GM19397 (cell line): ENCODE measurements around the gene C5orf52.
"Not testable (repeated sequence)": the region's sequence is repeated elsewhere in the genome, so short reads cannot be mapped to it uniquely, and the experiment has no call there.

Experiments used
- ATAC-seq: cut with Tn5 transposase; IDR thresholded peaks from one replicate; pipeline ENCODE4 v1.9.1; 2021; ENCODE audit warnings: mild to moderate bottlenecking, moderate library complexity; ENCODE audit not compliant: unreplicated experiment

C5orf52 gene

DNA sequence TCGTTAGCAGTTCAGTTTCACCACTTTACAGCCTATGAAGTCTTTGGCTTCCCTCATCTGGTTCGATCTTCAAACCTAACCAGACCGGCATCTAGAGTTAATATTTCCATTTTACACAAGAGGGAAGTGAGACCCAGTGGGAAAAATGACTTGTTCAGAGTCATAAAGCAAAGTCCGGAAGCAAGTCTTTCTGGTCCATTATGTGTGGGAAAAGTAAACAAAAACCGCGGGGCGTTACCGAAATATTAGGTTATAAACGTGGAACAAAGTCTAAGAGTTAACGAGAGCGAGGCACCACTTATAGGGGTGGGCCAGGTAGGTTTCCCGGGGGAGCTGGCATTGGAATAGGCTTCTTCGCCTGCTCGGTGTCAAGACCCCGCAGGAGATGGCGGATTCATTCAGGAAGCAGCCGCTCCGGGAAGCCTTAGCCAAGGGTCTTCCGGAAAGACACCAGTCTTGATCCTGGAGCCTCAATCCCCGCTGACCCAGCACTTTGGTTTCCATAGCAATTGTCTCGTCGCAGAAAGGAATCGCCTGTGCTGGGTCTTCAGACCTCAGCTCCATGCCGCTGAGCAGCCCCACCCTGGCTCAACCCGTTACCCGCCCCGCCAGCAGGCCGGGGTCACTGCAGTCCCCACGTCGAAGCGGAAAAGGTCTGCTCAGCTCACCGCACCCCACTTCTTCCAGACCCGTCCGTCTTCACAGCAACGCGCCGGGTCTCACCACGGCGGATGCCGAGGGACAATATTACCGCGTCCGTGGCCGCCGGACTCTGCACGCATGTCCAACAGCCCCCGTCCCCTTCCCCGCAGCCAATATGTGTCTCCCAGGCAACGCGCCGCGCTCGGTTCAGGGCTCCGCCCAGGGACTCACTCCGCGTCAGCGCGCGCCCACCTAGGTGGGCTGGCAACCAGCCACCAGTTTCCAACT lies at the start of gene C5orf52:
Gene C5orf52 (plus strand): TSS at position 872 of the 930 bp plus-strand sequence. CDS start 82 bp downstream, outside the sequence.
- ATAC-seq = no peak

DNA sequence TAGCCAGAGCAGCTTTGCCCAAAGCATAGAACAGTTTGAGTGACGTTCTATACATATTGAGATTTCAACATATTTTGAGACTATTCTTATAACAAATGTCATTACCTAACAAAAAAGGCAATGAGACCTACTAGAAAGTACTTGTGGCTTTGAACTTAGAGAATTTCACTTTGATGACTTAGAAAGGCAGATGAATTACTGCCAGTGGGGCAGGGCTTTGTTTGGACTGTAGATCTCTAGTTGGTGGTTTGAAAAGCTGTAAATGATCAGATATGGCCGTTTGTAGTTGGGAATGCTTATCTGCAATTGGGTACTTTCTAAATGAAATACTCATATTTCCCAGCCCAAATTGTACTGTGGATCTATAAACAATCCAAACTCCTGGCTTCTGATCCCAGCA lies 47.2 kb upstream of the C5orf52 start:
- ATAC-seq = no peak

DNA sequence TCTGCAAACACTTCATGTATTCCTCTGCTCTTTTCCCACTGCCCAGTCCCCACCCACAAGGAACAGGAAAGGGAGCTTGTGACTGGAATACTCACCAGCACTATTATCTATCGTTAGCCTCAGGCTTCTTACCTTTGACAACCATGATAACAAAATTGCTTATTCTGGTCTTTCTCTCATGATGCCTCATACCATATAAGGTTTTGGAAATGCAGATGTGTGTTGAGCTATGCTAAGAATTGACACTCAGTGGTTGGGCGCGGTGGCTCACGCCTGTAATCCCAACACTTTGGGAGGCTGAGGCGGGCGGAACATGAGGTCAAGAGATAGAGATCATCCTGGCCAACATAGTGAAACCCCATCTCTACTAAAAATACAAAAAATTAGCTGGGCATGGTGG lies 44.5 kb upstream of the C5orf52 start:
- ATAC-seq = no peak

DNA sequence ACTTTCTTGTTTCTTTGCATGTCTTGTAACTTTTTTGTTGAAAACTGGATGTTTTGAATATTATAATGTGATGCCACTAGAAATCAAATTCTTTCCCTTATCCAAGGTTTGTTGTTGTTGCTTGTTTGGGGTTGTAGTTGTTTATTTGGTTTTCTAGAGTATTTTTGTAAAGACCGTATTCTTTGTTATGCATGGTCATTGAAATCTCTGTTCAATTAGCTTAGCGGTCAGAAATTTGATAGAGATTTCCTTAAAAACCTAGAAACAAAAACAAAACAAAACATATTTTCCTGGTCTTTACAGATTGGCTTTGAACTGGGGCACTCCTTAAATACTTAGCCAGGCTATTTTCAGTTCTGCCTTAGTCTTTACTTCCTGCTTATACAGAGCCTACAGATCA lies 41.0 kb upstream of the C5orf52 start:
- ATAC-seq = no peak

DNA sequence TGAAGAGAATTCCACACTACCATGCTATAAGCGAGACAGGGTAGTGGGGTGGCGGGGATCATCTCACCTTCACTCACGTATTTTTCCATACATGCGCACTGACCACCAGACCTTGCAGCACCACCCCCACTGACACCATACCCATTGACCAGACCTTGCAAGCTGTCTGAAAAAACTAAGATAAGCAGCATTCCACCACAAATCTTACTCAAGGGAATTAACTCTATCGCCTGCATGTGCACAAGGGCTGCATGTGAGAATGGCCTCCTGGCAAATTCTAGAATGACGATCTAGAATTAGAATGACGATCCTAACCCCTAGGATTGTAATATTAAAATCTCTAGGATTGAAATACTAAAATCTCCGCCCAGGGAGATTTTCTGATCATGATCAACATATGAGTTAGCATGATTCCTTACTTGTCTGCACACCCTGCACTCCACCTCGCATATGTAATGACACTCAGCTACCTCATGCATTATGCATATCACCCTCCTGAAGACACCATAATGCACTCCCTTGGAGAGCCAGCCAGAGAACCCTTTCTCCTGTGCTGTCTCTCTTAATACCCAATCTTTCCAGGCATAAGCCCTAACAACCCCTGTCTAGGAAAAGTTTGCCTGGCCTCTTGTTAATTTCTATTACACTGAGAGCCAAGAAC lies 30.8 kb upstream of the C5orf52 start:
- no peak for ATAC-seq

DNA sequence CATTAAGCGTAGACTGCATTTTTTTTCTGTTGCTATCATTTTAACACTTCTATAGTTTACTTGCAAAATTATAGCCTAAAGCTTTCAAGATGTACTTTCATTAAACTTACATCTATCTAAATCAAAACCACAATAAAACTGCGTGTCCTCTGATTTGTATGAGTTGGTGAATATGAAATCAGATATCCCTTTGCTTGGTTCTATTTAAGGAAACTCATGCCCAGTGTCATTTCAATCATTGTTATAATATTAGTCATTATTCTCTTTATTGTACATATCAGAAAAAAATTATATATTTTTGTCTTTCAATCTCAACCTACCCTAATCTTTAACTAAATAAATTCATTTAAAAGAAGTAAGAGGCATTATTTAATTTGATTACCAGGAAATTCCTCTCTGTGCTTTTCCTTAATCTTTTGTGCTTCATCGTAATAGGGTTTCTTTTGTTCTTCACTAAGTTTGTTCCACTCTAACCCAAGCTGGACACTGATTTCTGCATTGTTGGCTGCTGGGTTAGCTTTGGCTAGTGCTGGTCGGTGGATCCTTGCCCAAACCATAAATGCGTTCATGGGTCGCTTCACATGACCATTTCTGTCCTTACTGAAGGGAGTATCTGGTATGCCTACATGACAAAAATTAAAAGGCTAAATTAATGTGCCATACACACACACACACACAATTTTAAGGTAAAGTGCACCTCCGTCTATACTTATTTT lies 22.9 kb upstream of the C5orf52 start:
- no peak for ATAC-seq

DNA sequence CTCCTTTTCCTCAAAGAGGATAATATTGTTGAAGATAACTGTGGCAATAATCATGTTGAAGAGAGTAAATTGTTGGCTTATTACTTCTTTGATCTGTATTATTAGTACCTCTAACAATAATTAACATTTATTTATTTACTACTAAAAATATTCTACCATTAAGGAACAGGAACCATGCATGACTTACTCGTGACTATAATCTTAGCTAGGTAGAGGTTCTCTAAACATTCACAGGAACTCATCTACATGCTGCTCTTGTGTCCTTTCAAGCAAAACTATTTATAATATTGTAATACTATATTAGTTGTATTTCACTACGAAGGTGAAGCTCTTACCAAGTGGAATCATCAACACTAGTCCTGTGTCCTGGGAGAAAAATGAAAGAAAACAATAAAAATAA lies 22.2 kb upstream of the C5orf52 start:
- ATAC-seq = no peak

DNA sequence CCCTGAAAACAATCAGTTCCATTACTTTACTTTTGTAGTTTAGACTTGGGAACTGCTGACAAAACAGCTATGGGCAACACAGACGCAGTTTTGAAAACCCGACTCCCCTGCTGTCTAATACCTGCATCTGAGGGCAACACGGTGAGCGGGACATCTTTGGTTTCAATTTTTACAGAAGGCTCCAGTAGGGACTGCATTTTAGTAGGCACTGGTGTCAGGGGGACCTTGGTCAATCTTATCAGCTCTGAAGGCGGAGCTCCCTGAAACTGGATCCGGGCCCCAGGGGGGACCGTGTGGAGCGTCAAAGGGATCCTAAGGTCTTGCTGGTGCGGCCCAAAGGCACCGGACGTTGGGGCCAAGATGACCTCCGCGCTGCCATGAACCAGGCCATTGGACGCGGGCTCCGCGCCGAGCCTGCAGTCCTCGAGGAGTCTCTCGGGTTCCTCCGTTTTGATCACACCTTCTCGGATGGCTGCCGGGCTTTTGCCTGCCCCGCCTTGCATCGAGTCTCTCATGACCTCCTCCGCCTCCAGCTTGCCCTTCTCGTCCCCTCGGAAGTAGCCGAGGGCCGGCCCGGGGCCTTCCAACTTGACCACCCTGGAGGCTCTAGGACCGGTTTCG lies 20.2 kb upstream of the C5orf52 start:
- ATAC-seq = no peak

DNA sequence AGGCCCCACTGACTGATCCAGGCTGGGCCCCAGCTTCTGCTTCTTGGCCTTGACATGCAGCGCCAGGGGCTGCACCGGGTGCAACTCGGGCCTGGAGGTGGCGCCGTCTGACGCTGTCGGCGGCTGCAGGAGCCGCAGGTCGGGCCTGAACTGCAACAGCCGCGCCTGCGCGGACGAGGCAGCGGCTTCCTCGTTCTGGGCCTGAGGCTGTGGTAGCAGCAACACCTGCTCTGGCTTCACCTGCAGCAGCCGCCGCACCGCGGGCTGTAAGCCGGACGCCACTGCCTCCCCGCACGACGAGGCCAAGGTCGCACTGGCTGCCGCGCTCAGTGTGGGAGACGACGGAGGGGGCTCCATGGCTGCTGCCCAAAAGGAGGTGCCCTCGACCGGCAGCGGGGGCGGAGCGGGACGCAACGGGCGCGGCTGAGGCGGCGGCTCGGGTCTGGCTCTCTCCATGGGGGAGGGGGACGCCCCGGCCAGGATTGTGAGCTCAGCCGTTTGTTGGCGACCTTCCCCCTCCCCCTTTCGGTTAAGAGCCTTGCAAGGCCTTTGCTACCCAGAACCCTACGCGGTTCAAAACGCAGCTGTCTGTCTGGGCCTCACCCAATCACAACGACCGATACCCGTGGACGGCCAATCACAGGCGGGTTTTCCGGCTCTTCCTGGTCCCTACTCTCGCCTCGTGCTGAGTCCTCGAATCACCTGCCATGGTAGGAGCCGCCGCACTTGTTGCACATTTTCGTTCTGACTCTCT lies 19.5 kb upstream of the C5orf52 start:
- peak; percentile 79 for ATAC-seq

DNA sequence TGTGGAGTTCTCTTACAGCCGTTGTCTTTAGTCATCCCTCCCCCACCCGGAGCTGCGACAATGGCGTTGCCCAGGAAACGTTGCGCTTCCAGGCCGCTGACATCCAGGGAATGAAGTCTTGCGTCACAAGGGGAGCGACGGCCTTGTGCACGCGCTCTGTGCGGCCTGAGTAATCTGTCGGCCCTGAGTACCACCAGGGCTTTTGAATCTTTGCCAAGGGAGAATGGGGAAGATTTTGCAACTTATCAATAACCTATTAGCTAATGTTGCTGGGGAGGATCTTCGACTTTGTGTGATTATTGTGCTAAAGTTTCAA lies 19.0 kb upstream of the C5orf52 start, which contains the start of gene SOX30:
Gene SOX30 (minus strand): TSS at position 62 of the 316 bp plus-strand sequence. CDS start 360 bp downstream, outside the sequence.
- ATAC-seq = no peak

DNA sequence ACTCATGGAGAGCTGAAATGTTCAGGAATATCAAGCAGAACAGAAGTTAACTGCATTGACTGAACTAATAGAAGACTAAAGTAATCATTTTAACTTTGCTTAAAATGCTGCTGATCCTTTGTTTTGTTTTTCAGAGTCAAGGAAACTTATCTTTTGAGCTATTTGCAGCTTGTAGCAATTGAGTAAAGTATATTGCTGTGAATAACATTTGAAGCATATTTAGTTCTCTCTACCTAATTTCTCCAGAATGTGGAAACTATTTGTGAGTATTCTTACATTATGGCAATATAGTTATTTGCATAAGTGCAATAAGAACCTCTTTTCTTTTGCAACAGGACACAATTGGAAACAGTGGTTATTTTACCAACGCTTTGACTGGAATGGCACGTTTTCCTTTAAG lies 13.8 kb upstream of the C5orf52 start:
- ATAC-seq = no peak

DNA sequence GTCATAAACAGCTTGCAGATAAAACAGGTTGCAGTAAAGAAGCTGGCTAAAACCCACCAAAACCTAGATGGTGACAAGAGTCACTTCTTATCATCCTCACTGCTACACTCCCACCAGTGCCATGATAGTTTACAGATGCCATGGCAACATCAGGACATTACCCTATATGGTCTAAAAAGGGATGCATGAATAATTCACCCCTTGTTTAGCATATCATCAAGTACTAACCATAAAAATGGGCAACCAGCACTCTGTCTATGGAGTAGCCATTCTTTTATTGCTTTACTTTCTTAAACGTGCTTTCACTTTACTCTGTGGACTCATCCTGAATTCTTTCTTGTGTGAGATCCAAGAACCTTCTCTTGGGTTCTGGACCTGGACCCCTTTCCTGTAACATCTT lies 12.4 kb upstream of the C5orf52 start:
- ATAC-seq = no peak

DNA sequence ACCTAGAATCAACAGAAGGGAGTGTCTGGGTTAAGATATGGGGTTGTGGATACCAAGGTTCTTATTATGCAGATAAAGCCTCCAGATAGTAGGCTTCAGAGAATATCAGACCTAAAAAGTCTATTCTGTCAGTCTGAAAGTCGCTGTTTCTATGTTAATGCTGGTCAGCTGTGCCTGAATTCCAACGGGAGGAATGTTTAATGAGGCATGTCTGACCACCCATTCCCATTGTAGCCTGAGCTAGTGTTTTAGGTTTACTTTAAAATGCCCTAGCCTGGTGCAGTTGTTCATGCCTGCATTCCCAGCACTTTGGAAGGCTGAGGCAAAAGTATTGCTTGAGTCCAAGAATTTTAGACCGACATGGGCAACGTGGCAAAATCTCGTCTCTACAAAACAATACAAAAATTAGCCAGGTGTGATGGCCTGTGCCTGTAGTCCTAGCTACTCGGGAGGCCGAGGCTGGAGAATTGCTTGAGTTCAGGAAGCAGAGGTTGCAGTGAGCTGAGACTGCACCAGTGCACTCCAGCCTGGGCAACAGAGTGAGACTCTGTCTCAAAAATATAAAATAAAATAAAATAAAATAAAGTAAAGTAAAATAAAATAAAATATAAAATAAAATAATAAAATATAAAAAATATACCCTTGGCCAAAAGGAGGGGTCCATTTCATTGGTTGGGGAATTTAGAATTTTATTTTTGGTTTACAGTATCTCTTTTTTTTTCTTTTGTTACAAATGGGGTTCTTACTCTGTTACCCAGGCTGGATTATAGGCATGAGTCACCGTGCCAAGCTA lies 11.3 kb upstream of the C5orf52 start:
- ATAC-seq = no peak

DNA sequence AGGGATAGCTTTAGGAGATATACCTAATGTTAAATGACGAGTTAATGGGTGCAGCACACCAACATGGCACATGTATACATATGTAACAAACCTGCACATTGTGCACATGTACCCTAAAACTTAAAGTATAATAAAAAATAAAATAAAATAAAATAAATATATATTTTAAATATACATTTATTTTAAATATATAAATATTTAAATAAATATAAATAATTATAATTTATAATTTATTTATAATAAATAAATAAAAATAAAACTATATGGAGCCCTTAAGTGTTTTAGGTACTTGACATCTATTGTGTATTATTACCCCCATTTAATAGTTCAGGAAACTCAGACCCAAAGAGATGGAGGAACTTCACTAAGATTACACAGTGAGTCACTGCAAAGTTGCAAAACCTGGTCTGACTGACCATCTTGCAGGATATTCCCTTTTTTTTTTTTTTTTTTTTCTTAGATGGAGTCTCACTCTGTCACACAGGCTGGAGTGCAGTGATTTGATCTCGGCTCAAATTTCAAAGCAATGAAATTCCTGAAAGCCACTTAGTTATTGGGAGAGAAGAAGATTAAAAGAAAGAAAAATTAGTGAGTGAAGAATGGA lies 5.8 kb upstream of the C5orf52 start:
- no peak for ATAC-seq

DNA sequence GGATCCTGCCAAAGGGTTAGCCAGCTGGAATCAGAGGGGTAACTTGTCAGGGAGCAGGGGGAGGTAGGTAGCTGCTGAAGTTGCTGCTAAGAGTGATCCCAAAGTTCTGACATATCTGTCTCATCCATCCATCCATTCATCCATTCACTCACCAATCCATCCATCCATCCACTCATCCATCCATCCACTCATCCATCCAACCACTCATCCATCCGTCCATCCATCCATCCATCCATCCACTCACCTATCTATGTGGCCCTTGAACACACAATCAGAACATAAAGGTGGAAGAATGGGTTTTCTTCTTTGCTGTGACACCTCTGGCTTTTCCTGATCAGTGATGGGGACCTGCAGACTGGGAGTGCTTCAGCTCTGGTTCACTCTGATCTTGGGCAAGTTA lies 3.0 kb upstream of the C5orf52 start:
- ATAC-seq = no peak

DNA sequence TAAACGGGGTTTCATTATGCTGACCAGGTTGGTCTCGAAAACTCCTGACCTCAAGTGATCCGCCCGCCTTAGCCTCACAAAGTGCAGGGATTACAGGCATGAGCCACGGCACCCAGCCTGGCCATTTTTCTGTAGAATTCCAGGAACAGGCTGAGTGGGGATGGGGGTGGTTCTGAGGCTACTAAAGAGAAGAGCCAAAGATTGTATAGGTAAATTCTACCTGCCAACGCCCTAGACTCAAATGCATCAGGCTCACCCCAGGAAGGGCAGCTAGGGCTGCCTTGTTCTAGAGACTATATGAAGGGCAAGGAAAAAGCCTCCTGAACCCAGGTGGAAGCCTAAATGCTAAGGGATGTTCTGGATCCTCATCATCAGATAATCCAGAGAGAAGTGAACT lies 1.6 kb upstream of the C5orf52 start:
- ATAC-seq = no peak

DNA sequence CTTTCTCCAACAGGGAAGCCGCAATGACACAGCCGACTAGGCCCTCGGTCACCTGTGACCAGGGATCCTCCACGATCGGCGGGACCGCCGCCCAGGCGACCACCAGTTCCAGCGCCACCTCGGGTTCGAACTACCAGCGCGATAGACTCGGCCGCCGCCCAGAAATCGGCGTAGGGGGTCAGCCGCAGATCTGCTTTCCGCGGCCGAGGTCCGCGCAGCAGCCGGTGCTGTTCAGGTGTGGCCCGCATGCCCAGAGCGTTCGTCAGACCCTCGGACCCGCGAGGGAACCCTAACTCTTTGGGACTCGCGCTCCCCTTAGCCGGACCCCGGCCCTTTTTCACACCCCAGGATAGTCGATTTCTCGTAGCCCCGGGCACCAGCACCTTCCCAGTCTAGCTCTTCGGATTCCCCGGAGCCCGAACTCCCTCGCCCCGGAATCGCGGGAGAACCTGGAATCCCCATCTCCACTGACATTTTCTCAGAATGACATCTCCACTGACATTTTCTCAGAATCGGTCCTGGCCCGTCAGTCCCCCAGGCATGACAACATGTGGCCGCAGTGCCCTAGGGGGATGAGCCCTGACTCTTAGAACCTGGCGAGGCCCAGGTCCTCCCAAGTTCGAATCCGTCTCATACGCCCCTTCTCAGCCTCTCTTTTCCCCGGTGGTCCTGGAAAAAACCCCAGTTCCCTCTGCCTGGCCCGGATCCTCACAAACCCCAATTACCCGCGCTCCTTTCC lies 428 bp downstream of the C5orf52 start:
- ATAC-seq = no peak

DNA sequence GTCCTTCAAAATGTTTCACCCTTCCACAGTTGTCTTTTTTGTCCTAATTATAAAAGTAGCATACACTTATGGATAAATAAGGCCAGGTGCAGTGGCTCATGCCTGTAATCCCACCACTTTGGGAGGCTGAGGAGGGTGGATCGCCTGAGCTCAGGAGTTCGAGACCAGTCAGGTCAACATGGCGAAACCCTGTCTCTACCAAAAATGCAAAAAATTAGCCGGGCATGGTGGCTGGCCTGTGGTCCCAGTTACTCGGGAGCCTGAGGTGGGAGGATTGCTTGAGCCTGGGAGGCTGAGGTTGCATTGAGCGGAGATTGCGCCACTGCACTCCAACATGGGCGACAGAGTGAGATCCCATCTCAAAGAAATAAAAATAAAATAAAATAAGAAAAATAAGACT lies 1.6 kb downstream of the C5orf52 start:
- ATAC-seq = no peak

DNA sequence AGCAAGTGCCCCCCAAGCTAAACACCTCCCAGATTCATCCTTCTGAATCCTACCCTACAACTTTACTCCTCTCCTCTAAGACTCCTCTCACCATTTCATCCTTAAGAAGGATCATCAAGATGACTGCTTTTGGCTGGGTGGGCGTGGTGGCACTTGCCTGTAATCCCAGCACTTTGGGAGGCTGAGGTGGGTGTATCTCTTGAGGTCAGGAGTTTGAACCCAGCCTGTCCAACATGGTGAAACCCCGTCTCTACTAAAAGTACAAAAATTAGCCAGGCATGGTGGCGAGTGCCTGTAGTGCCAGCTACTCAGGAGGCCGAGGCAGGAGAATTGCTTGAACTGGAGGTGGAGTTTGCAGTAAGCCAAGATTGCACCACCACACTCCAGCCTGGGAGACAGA lies 3.0 kb downstream of the C5orf52 start:
- not testable (repeated sequence) for ATAC-seq
